GM18951 (cell line): ENCODE results near the gene EHBP1.

Source experiments
- POLR2A ChIP-seq: IDR thresholded peaks from 4 replicates; pipeline ENCODE4 v1.6.1; 2011; ENCODE audit warnings: mild to moderate bottlenecking; ENCODE audit not compliant: insufficient read length, insufficient read depth; ENCODE audit errors: extremely low read depth
- in situ Hi-C: fragments of 300-500 bp; cut with MboI; formaldehyde crosslinking; loops from one replicate; pipeline ENCODE4 v1.12.0; 2022; ENCODE audit warnings: low sequenced_read_pairs, mixed read lengths, inconsistent platforms; ENCODE audit not compliant: unreplicated experiment

The EHBP1 gene

DNA sequence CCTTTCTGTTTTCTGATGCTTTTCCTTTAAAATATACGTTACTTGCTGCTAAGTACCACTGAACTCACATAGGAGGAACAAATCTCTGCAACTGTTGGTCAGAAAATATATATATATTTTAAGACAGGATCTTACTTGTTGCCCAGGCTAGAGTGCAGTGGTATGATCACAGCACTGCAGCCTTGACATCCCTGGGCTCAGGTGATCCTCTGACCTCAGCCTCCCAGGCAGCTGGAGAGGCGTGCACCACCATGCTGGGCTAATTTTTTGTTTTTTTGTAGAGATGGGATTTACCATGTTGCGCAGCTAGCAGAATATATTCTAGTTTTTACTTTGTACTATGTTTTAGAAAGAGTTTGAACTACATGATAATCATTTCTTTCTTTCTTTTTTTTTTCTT is 51.5 kb downstream of the EHBP1 start:
- in situ Hi-C loops, result loop anchor here (25.0 kb wide), 2 partner anchors 770 to 845 kb away; partner anchors contain the start of gene COMMD1
- TF ChIP-seq POLR2A, result no peak

DNA sequence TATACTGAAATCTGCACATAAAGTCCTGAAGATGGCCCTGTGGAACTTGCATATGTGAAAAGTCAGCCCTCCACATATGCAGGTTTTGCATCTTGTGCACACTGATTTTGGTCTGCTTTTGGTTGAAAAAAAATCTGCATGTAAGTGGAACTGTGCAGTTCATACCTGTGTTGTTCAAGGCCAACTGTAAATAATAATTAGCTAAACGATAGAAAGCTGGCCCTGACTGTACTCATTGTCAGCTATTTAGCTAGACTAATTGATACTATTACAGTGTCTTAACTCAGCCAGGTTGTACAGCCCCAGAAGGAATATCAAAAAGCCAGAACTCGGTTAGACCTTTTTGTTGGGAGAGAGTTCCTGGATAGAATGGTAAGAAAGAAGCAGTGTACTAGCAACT is 54.5 kb downstream of the EHBP1 start:
- TF ChIP-seq POLR2A, result no peak
- in situ Hi-C loops, result loop anchor here (10.0 to 25.0 kb wide), 3 partner anchors 285 to 848 kb away; partner anchors contain the start of gene COMMD1

DNA sequence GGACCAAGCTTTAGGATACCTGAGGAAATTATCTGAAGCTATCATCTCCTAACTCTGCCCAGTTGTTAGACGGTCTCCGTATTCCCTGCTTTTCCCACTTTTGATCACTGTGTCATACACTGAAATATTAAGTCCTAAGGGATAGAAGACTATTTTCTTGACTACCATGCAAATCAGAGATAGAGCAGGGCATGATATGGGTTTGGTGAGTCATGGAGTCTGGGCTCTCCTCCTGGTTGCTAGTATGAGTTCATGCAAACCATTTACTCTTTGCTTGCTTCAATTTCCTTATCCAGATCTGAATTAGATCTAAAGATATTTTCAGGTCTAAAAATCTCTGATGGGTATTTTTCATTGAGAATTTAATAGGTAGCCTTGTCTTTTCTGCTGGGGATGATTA is 55.0 kb downstream of the EHBP1 start:
- TF ChIP-seq POLR2A, result no peak
- in situ Hi-C loops, result loop anchor here (10.0 to 25.0 kb wide), 3 partner anchors 286 to 848 kb away; partner anchors contain the start of gene COMMD1

DNA sequence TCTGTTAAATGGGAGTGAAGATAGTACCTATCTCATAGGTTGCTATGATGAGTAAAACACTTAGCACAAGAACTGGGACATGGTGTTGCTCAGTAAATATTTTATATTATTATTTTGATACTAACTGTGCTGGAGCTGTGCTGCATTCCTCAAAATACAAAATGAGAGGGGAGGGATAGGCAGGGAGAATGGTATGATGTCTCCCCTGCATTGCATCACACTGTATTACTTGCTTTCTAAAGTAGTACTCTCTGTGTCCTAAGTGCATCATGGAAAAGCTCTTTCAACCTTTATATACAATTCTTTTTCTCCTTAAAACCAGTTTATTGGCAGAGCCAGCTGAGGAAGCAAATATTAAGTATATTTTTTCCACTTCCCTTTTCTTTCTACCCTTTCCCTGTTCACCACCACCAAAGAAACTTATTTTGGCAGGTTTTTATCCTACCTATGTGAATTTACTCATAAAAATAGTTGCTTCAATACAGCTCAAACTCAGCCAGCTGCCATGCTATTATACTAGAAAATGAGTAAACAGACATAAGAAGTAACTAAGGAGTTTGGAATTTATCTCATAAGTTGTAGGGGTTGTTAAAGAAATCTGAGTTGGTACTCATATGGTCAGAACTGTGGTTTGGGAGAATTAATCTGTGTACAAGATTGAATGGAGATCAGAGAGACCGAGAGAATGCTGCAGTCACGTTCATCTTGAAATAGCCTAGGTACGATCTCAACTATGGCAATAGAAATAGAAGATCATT is 60.3 kb downstream of the EHBP1 start:
- no peak for TF ChIP-seq POLR2A
- in situ Hi-C loops, result loop anchor here (10.0 to 25.0 kb wide), 3 partner anchors 291 to 853 kb away; partner anchors contain the start of gene COMMD1

DNA sequence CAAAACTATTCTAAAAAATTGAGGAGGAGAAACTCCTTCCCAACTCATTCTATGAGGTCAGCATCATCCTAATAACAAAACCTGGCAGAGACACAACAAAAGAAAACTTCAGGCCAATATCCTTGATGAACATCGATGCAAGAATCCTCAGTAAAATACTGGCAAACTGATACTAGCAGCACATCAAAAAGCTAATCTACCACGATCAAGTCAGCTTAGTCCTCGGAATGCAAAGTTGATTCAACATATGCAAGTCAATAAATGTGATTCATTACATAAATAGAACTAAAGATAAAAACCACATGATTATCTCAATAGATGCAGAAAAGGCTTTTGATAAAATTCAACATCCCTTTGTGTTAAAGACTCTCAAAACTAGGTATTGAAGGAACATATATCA is 63.1 kb downstream of the EHBP1 start:
- in situ Hi-C loops, result loop anchor here (10.0 to 25.0 kb wide), 3 partner anchors 294 to 856 kb away; partner anchors contain the start of gene COMMD1
- no peak for TF ChIP-seq POLR2A

DNA sequence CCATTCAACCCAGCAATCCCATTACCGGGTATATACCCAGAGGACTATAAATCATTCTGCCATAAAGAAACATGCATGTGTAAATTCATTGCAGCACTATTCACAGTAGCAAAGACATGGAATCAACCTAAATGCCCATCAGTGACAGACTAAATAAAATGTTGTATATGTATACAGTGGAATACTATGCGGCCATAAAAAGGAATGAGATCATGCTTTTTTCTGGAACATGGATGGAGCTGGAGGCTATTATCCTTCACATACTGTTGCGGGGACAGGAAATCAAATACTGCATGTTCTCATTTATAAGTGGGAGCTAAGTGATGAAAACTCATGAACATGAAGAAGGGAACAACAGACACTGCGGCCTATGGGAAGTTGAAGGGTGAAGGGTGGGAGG is 65.1 kb downstream of the EHBP1 start:
- in situ Hi-C loops, result loop anchor here (25.0 kb wide), 2 partner anchors 783 to 858 kb away; partner anchors contain the start of gene COMMD1
- no peak for TF ChIP-seq POLR2A

DNA sequence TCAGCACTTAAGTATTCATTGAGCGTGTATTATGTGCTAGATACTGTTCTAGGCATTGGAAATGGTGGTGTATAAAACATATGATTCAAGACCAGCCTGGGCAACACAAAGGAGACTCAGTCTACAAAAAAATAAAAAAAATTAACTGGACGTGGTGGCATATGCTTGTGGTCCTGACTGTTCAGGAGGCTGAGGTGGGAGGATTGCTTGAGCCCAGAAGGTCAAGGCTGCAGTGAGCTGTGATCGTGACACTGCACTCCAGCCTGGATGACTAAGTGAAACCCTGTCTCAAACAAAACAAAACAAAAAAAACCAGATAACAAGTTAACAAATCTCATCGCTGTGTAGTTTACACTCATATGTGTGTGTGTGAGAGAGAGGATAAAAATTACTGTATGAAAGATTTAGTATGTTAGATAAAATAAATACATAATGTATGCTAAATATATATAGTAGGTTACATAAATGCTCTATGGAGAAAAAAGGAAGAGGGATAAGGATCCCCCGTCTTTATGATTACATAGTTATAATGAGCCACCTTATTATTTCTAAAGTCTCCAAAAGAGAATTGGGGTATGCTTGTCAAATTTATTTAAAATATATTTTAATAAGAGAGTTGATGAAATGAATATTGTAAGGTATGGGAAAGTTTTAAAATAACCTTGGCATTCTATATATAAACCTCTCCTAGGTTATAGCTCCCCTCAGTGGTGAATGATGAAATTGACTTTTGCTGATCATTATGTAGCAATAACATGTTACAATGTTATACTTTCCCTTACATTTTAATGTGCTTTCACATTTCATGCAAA is 69.2 kb downstream of the EHBP1 start:
- in situ Hi-C loops, result loop anchor here (5.0 to 25.0 kb wide), 4 partner anchors 317 to 862 kb away; partner anchors contain the start of gene COMMD1
- TF ChIP-seq POLR2A, result no peak

DNA sequence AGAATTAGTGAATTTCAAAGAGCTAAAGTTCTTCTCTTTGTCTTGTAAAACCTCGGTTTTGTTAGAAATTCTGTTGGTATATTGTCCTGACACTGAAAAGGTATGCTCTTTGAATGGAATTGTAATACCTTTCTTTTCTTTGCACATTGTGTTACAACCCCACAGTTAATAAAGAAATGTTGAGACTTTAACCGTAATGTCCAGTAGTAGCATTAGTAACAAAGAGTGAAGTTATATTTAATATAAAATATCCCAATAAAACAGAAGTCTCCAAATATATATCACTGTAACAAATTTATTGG is 69.8 kb downstream of the EHBP1 start:
- TF ChIP-seq POLR2A, result no peak
- in situ Hi-C loops, result loop anchor here (5.0 to 25.0 kb wide), 2 partner anchors 318 to 712 kb away; no protein-coding TSS in a partner anchor

DNA sequence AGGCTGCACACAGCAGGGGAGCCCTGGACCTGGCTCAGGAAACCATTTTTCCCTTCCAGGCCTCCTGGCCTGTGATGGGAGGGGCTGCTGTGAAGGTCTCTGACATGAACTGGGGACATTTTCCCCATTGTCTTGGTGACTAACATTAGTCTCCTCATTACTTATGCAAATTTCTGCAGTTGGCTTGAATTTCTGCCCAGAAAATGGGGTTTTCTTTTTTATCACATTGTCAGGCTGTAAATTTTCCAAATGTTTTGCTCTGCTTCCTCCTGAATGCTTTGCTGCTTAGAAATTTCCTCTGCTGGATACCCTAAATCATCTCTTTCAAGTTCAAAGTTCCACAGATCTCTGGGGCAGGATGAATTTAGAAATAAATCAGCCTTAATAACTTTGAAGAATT is 78.2 kb downstream of the EHBP1 start:
- in situ Hi-C loops, result loop anchor here (25.0 kb wide), 1 partner anchor 704 kb away; no protein-coding TSS in a partner anchor
- no peak for TF ChIP-seq POLR2A

DNA sequence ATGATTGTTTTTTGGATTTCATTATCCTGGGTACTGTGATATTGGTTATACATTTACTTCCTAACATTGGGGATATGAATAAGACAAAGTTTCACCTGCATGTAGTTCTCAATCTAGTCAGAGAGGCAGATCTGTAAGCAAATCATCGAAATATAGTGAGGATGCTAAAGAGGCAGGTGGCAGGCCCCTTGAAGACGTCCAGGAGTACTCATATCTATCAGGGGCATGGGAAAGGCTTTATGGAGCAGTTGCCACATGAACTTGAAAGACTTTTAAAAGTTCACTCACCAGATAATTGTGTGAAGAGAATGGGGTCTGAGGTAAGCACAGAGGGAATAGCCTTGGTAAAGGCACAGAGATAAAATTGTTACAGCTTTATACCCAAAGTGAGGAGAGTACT is 78.8 kb downstream of the EHBP1 start:
- in situ Hi-C loops, result loop anchor here (25.0 kb wide), 1 partner anchor 703 kb away; no protein-coding TSS in a partner anchor

DNA sequence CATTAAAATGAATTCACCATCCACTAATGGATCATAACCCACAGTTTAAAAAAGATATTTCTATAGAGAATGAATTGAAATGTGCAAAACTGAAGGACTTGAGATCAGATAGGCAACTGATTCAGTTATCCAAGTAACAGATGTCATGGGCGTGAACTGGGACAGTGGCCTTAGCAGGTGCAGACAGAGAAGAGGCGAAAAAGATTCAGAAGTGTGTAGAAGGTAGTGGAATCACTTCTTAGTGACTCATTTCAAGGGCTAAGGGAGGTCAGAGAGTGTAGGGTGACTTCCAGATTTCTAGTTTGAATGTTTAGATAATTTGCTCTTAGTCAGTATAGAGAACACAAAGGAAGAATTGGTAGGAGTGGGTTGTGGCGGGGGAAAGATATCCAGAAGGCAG is 79.7 kb downstream of the EHBP1 start:
- in situ Hi-C loops, result loop anchor here (25.0 kb wide), 1 partner anchor 702 kb away; no protein-coding TSS in a partner anchor
- TF ChIP-seq POLR2A, result no peak

More for the DNA sequence above, 78.8 kb downstream of the EHBP1 start:
- no peak for TF ChIP-seq POLR2A

DNA sequence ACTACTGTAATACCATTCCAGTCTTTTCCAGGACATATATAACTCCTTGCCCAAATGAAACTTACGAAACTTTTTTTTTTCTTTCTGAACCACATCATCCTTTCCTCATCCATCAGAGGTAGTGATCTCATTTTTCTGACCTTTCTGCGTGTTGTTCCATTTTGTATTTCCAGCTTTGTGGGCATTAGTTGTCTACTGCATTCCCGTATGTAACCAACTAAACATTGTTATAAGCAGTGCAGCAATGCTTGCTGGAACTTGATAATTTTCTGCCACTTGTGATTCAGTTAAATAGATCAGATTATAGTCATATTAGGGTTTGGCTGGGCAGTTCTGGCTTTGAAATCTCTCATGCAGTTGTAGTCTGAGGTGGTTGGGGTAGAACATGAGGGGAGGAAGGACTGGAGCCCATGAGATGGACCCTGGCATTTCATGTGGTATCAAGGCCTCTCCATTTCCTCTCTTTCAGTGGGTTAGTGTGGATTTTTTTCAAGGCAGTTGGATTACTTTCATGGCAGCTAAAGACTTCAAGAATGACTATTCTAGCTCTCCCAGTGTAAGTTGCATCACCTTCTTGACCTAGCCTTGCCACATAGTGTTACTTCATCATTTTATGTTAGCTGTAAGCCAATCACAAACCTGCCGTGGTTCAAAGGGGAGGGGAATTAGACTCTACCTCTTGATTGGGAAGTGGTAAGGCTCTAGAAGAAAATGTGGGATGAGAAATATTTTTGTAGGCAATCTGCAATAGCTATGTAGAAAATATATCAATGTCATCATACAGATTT is 80.5 kb downstream of the EHBP1 start:
- TF ChIP-seq POLR2A, result no peak
- in situ Hi-C loops, result loop anchor here (25.0 kb wide), 1 partner anchor 701 kb away; no protein-coding TSS in a partner anchor
